GM19240 (cell line): ENCODE results near the gene MXD4.

Source experiments
- DNase-seq: peaks from one replicate; pipeline ENCODE4 v3.0.0; 2011; ENCODE audit warnings: low spot score; ENCODE audit not compliant: insufficient read length

The MXD4 gene

GRCh38 chr4:2263926-2264321, 2.0 kb upstream of the MXD4 start:
- no peak for DNase-seq

GRCh38 chr4:2262944-2263250, 988 bp upstream of the MXD4 start:
- no peak for DNase-seq

GRCh38 chr4:2262145-2262943, 435 bp upstream of the MXD4 start:
- DNase-seq, result peak; percentile 98

- no peak for DNase-seq
Measured at GRCh38 chr4:2261110-2261852, 628 bp downstream of the MXD4 start.

GRCh38 chr4:2260344-2261109, 1.4 kb downstream of the MXD4 start:
- no peak for DNase-seq

- DNase-seq, result no peak
Measured at GRCh38 chr4:2259541-2260343, 2.2 kb downstream of the MXD4 start.

- DNase-seq, result no peak
Measured at GRCh38 chr4:2259036-2259540, 2.8 kb downstream of the MXD4 start.

- DNase-seq, result no peak
Measured at GRCh38 chr4:2258091-2259035, 3.5 kb downstream of the MXD4 start.

- no peak for DNase-seq
Measured at GRCh38 chr4:2257361-2258081, 4.4 kb downstream of the MXD4 start.

GRCh38 chr4:2256781-2257191, 5.1 kb downstream of the MXD4 start:
- DNase-seq, result no peak

GRCh38 chr4:2256156-2256731, 5.7 kb downstream of the MXD4 start:
- no peak for DNase-seq

GRCh38 chr4:2255501-2256155, 6.3 kb downstream of the MXD4 start:
- DNase-seq, result no peak

GRCh38 chr4:2254665-2255500, 7.0 kb downstream of the MXD4 start:
- DNase-seq, result no peak

- DNase-seq, result no peak
Measured at GRCh38 chr4:2253160-2254084, 8.5 kb downstream of the MXD4 start.

- DNase-seq, result no peak
Measured at GRCh38 chr4:2252530-2253091, 9.3 kb downstream of the MXD4 start.
